Heart left ventricle (tissue), 13 donors: ENCODE measurements around the gene RPS6KA2.

ENCODE experiments used
- POLR2A ChIP-seq, 2 donors: fragments of 450-650 bp; IDR thresholded peaks; one replicate each; pipeline ENCODE4 v1.6.1; 2017; ENCODE audit warnings: antibody characterized with exemption in 2 of 2, mild to moderate bottlenecking in 2 of 2, moderate library complexity in 2 of 2
- TF ChIP-seq, protein P1 (sequence below), 12 donors: fragments of 200-600 bp; sonication (generic) in 4 of 12; IDR thresholded peaks; one replicate each; pipeline versions ENCODE4 v1.5.0 to v1.8.0; 2018 to 2022; ENCODE audit warnings: antibody characterized with exemption in 12 of 12, mild to moderate bottlenecking in 5 of 12
- donor health status: ischemic (EF 13 %, LVEDD 7.1; RV severe dilation, severe dysfunction).
- donor health status: DM: no; HTN: yes; CAD: no.
- donor health status: DM: no; HTN: no; CAD: no.
- donor health status: ischemic (EF 25% LVEDD 6.9; RV normal size, moderate dysfunction).
- donor health status: ischemic (EF 25% LVEDD 5.7; RV mildly dilated, moderate dysfunction).
- donor health status: ischemic (EF 35%, LVEDD 5.7; RV mildly dilated, moderate dysfunction).
- donor health status: nonischemic (EF 11% LVEDD 7.7; RV severe dilation, severe dysfunction).
- donor health status: DM: yes; HTN: yes; CAD: no.
- donor health status: PGD.
- donor health status: ischemic (EF 29% LVEDD 5.4; RV normal size, mild dysfunction).
- donor health status: nonischemic (EF 23%, LVEDD 6.1; RV moderate dilation, normal function).

DNA sequence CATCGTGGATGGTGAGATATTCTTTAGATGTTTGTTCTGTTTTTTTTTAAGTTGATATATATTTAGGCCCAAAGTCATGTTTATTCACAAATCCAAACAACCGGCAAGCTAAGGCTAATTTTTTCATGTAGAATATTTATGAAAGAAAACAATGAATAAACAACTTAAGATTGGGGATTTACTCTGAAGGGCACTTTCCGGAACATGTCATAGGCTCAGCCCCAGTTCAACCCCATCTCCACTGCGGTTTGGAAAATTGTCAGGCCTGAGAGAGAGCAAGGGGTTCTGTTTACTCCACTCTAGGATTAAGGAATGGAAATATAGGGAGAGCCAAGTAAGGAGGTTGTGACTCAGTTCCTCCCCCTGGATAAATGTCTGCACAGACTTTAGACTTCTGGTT is 18.3 kb downstream of the RPS6KA2 start:
- TF ChIP-seq POLR2A (IDR thresholded peaks at IDR 0.05), result no peak
- TF ChIP-seq, protein P1, sequence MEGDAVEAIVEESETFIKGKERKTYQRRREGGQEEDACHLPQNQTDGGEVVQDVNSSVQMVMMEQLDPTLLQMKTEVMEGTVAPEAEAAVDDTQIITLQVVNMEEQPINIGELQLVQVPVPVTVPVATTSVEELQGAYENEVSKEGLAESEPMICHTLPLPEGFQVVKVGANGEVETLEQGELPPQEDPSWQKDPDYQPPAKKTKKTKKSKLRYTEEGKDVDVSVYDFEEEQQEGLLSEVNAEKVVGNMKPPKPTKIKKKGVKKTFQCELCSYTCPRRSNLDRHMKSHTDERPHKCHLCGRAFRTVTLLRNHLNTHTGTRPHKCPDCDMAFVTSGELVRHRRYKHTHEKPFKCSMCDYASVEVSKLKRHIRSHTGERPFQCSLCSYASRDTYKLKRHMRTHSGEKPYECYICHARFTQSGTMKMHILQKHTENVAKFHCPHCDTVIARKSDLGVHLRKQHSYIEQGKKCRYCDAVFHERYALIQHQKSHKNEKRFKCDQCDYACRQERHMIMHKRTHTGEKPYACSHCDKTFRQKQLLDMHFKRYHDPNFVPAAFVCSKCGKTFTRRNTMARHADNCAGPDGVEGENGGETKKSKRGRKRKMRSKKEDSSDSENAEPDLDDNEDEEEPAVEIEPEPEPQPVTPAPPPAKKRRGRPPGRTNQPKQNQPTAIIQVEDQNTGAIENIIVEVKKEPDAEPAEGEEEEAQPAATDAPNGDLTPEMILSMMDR (IDR thresholded peaks at IDR 0.05), result no peak
